Stimulated activated CD4-positive, alpha-beta T cell treated with anti-CD3 and anti-CD28 coated beads, Interleukin-4, amount 100 ng/mL, for 4 hours (primary cell): ENCODE data around the gene CHSY1.
A peak's percentile ranks its signal among the peaks of the same experiment; 100 is the strongest.

ENCODE experiments used
- DNase-seq, 2 experiments: peaks; one replicate each; pipeline ENCODE4 v3.0.0-alpha.2; 2020

The CHSY1 gene

DNA sequence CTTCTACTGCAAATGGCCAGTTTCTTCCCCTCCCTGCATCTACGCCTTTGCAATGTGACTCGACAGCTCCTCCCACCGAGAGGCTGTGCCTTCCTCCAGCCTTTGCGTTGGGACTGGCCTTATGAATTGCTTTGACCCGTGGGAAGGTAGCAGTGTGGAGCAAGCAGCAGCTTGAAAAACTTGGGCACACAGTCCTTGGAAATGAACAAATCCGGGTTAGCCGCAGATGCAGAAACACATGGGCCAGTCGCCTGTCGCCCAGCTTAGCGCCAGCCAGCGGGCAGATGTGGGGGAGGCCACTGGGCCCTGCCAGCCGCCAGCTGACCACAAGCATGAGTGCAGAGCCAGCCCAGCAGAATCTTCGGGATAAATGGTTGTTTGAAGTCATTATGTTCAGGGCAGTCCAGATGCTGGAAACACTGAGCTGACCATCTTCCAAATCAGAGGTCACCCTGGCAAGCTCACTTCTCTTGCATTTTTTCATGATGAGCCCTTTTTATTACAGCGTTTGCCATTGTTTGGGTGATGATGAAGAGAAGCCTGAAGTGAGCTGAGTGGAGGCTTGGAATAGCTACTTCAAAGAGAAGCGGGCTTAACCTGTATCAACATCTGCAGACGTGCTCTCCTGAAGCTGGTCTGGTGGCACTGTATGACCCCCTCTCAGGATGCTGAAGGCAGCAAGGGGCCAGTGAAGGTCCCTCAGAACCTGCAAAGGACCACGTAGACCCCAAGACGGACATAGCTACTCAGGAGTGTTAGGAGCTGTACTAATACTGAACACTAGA, 15.7 kb upstream of the CHSY1 start:
- no peak for DNase-seq

DNA sequence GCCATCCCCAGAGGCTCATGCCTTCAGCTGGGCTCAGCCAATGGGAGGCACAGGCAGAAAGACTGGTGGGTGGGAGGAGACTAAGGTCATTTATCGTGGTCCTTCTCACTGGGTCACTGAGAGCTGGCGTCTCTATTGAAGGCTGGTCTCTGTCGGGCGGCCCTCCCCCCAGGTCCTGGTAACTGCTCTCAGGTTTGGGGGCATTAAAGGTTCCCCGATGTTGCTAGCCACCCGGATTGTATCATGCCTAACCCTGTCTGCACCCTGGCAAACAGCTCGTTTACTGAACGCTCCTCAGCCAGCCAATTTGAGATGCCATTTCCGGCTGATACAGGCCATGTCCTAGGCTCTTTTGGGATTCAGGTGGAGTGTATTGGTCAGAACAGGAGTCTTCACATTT, 14.9 kb upstream of the CHSY1 start:
- DNase-seq: no peak

DNA sequence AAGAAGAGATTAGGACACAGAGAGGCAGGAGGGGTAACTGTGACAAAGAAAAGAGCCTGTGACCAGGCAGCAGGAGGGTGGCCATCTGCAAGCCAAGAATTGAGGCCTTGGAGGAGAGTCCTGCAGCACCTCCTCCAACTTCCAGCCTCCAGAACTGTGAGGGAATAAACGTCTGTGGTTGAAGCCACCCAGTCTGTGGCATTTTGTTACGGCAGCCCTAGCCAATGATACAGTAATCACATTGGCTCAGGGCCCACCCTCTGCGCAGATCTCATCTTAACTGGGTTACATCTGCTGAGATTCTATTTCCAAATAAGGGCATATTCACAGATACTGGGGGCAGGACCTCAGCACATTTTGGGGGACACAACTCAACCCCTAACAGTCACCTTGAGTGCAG, 14.2 kb upstream of the CHSY1 start:
- no peak for DNase-seq

DNA sequence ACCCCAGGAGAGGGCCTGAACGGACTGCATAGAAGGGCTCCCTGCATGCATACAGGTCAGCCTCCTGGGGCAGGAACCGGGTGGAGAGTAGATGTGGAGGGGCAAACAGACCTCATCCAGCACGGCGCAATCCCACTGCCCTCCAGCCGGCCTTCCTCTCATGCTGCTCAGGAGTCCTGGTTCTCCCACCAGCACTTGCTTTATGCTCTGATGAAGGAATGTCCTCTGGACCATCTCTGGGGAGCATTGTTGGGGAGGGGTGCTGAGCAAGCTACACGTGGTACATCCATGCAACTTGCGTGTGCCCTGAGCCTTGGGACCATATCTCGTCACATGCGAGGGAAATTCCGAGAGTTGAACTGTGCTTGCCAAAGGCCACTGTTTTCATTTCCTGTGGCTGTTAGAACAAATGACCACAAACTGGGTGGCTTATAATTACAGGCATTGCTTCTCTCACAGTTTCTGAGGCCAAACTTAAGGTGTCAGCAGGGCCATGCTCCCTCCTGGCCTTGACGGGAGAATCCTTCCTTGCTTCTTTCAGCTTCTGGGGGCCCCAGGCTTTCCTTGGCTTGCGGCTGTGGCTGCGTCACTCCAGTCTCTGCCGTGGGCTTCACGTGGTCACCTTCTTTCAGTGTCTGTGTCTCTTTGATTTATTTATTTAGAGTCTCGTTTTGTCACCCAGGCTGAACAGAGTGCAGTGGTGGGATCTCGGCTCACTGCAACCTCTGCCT, 13.2 kb upstream of the CHSY1 start:
- DNase-seq: no peak

DNA sequence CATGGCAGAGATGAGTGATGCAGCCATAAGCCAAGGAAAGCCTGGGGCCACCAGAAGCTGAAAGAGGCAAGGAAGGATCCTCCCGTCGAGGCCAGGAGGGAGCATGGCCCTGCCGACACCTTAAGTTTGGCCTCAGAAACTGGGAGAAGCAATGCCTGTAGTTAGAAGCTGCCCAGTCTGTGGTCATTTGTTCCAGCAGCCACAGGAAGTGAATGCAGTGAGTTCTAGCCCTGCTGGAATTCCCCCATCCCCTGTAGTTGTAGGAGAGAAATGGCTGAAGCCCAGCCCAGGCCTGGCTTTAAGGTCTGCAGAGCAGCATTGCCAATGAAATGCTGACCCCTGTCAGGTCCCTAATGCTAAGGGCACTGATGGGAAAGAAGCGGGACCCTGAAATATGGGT, 12.2 kb upstream of the CHSY1 start:
- no peak for DNase-seq

DNA sequence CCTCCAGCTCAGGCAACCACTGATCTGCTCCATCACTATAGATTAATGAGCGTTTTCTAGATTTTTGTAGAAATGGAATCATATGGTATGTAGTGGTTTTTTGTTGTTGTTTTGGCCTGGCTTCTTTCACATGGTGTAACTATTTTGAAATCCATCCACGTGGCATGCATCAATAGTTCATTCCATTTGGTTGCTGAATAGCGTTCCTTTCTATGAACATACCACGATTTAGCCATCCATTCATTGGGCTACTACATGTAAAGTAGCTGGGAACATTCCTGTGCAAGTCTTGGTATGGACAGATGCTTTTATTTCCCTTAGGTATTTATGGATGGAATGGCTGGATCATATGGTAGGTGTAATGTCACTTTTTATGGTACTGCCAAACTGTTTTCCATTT, 10.7 kb upstream of the CHSY1 start:
- DNase-seq: no peak

DNA sequence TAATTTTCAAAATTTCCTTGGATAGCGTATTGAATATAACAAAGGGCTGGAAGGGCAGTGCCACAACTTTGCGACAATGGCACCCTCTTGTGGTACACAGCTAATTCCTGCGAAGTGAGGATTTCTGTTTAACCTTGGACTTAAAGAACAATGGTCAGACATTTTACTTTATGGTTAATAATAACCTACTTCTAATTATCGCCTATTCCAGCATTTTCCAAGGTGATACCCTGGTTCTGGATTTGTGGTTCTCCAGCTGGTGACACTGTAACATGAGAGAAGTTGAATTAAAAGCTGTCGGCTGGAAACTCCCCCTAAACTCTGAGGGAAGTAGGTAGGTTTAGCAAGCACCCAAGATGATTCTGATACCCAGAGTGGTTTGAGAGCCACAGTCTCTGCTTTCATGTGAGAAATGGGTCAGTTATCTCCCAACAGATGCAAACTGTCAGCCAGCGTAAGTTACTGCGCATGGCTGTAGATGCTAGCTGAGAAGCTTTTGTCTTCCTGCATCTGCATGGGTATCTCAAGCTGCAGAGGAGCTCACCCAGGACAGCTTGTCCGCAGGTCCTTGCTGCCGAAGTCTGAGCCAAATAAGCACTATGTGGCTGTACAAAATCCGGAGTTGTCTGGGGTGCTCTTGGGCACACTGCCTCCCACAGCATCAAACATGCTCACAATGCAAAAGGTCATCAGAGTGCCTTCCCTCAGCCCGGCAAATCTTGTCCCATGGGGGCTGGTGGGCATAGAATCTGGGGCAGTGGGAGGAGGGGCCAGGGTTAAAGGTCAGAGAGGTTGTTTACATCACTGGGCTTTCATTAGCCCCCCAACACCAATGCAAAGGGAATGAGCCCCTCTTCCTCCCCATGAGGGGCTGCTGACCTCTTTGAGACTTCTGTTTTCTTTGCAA, 6.6 kb upstream of the CHSY1 start:
- DNase-seq: peak; percentile 42 to 43

DNA sequence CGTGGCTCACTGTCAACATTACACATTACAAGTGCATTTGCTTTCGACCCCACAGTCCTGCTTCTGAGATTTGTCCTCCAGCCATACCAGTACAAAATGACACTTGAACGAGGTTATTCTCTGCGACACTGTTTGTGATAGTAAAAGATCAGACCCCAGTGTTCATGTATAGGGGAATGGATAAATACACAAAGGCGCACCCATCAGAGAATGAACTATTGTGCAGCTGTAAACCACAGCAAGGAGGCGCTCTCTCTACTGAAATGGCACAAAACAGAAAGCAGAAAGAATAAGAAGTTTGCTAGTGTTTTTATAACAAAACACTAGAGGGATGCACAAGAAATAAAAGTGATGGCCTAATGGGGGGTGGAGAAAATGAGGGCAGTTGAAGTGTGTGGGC, 4.9 kb upstream of the CHSY1 start:
- DNase-seq: no peak

DNA sequence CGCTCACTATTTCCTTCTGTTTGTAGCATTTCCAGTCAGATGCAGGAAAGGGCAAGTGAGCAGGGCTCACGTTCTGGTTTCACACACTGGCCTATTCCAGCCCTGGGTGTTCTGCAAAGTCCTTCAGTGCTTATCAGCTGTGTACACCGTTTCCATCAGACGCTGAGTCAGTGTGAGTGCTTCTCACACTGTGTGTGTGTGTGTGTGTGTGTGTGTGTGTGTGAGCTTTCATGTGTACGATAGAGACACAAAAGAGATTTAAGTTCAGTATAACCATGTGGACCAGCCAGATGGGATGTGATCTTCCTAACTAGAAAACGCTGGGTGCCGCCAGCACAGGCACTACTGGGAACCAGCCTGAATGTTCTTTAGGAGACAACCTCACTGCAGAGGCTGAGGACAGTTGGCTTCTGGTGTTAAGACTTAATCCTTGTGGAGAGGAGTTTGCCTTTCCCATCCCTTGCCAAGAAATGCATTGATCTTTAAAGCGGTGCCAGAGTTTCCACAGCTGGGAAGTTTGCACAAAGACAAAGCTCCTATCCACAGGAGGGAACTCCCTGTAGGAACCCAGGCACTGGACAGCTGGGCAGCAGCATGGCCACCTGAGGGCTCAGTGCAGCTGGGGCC, 3.9 kb upstream of the CHSY1 start:
- peak in 1 of 2 experiments; percentile 12 for DNase-seq

DNA sequence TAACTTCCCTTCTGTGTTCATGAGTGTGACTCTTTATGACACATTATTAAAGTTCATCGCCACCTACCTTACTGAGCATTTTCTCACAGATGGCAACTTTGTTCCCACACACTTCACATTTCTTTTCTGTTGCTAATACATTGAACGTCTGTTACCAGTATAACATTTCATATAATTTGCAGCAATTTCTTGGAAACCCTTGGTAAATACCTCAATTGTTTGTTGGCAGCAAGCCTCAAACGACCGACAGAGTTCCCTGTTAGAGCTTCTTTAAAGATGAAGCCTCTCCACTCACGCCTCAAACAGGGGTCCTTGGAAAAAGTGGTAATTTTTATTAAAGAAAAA, 3.2 kb upstream of the CHSY1 start:
- no peak for DNase-seq

DNA sequence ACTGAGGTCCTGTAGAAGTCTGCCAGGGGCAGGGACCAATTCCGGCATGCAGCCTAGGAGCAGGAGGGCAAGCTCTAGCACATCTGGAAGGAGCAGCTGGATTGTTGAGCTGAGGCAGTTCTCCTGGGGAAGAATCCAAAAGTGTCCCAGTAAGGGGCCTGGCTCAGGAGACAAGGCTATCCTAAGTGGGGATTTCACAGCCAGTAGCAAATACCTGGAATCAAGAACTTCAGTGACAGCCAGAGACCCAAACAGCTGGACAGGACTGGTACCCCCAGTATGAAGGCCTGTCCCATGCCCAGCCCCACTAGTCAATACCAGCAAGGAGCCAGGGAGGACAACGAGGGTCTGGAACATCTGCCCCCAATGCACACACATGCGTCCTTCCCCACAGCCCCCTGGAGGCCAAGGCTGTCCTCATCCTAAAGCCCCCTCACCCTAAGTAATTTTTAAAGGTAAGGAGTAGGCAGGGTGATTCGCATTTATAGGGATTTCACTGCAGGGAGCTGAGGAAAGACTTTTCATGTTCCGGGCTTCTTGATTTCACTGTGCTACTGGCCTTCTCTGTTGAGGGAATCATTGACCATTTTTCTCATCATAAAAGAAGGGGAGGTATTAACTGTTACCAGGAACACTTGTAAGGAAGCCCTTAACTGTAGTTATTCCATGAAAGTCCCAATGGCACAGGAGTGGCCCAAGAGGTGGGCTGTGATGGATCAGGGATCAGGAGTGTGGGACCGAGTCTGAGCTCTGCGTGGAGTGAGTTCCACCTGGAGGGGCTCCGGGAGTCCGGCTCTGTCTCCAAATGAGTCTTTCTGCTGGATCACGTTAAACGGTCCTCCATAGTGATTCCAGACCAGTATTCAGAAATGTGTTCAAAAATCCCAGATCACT, 2.6 kb upstream of the CHSY1 start:
- DNase-seq: no peak

DNA sequence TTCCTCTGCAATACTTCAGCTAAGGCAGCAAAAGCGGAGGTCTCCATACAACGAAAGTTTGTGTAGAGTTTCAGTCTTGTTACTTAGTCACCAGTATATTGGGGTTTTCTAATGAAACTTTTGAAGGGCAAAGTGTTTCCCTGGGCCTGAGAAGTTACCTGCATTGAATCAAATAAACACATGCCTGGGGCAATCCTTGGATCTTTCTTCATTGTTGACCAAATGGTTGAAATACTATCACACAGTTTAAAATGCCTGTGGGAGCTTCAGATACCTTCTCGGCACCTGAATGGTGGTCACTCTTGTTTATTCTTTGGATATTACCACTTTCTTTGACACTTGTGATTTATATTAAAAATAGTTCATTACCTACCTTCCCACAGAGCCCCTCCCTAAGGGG, 988 bp upstream of the CHSY1 start:
- DNase-seq: no peak

DNA sequence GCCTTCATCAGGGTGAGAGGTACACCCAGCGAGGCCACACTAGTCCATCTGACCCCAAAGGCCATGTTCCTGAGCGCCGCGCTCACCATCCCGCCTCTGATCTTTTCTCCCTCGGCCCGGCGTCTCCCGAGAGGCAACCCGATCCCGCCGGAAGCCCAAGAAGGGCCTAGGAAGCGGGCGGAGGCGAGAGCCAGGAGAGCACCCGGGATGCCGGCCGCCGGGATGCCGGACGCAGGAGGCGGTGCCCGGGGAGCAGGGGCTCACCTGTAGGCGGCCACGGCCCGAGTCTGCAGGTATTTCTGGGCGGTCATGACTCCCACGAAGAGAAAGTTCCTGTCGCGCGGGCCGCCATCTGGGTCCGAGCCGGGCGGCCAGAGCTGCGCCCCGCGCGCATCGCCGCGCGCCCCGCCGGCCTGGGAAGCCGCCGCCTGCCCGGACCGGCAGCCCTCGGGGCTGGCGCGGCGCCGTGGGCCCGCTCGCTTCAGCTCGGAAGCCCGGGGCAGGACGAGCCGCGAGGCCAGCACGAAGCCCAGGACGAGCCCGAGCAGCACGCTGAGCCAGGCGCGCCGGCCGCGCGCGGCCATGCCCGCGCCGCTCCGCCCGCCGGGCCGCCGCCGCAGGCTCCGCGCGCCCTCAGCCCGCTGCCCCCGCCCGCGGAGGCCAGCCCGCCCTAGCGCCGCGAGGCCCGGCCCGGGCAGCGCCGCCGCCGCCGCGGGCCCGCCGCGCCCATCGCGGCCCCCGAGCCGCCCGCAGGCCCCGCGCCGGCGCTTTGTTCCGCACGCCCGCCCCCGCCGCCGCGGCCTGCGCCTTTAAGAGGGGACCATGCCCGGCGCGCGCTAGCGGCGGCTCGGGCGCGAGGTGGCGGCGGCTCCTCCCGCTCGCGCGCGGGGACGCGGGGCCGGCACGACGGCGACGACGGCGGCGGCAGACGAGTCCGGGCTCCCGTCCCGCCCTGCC, 697 bp downstream of the CHSY1 start:
- DNase-seq: no peak

DNA sequence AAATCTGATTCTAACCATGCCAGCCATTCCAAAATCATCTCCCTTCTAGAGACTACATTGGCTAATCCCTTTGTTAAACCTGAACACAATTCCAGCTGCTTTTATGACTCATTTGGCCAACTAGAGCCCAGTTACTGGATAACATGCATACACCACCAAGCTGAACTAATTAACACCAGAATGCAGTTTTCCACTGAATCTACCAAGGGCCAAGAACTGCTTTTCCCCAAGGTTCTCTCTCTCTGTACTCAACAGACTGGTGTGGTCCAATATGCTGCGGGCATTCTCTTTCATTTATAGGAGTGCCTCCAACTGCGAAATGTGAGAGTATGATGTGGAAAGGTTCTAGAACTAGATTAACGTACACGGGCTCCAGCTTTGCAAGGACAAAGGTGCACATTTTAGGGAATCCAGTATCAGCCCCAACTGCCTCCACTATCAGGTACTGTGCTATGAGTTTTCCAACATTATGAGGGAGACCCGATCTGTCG, 1.5 kb downstream of the CHSY1 start:
- DNase-seq: no peak

DNA sequence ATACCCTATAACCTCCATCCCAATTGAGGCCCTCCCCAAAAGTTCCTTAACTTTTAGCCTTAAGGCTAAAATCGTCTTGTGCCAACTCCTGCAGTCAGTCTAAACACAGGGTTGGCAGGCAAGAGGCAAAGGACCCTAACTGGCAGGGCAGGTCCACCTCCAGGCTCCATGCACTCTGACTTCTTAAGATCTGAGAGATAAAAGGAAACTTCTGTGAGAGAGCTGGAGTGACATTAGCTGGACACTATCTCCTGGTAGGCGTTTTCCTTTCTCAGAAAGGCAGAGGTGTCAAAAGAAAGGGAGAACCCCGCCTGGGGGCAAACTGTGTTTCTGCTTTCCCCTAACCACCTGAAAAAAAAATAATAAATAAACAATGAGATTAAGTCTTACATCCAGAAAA, 3.6 kb downstream of the CHSY1 start:
- no peak for DNase-seq

DNA sequence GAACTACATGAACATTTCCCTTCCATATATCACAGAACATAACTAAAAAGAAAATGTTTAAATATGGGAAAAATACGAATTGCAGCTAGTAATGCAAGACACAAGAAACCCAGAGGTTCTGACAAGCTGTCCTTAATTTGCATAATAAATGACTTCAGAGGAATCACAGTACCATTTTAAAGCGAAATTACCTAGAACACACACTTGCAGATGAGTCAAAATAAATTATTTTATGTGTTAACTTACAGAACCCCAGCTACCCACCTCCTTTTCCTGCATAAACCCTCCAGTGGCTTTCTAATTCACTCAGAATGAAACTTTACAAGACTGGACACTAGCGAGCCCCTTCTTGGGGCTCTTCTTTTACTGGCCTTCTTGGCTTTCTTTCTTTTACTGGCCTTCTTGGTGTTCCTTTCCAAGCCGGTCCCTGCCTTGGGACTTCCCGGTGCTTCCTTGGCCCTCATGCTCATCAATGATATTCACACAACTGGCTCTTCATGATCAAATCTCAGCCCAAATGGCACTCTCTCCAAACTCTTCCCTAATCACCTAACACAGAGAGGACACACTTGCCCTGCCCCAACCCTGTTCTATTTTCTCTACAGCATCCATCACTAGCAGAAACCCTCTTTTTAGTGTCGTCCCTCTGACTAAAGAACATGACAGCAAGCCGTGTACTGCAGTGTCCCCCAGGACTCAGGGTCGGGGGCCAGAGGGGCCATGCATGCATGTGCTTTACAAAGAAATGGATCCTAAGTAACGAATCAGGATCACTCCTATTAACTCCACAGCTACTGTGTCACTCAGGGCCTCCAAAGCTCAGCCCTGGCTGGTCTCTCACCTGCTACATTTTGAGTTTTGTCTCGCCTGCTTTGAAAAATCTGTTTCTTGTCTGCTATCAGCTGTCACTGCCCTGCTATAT, 4.8 kb downstream of the CHSY1 start:
- DNase-seq: no peak

DNA sequence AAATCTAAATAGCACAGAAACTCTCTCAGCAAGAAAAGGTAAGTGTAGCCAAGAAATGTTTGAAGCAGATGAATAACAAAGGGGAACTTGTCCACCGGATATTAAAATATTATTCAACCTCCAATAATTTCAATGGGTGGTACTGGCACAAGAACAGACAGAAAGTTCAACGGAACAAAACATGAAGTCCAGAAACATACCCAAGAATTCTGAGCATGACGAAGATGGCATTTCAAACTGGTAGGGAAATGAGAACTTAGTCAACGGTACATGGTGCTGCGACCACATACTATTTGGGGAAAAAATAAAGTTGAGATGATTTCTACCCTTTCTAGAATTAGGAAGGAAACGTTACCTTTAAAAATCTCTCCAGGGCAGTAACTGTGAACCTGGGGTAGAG, 5.5 kb downstream of the CHSY1 start:
- no peak for DNase-seq

DNA sequence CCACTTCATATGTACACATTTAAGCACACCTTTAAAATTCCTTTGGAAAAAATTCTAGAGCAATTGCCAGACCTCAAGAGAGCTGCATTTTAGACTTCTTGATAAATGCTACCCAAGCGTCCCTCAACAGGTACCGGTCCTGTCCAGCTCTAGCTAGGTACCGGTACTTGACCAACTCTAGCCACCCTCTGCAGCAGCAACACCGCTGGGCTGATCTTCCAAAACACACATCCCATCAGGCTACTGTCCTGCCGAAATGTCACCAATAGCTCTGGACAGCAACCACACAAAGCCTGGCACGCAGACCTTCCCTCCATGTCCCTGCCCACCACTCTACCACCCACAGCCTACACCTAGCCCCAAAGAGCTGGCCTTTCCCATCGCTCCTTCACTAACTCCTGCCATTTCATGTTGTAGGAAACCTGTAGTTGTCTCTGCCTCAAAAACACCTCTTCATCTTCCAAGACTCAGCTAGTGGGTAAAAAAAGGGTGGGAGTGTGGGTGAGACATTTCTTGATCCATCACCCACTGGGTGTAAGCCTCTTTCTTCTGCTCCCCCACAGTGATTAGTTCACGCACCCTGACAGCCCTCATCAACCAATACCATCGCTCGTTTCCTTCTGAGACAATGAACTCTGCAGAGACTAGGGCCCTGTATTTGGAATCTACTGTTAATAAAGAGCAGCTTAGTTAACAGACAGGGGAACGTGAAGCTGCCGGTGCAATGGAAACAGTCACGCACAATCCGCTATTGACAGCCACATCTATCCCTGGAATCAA, 6.8 kb downstream of the CHSY1 start:
- DNase-seq: peak in 1 of 2 experiments; percentile 47
